B cell (primary cell): ENCODE results near the gene NKX6-1.

ENCODE experiments used
- CTCF ChIP-seq: fragments of 200-600 bp; IDR thresholded peaks from one replicate; pipeline ENCODE4 v1.8.0; 2022; ENCODE audit warnings: antibody characterized with exemption, mild to moderate bottlenecking
- EZH2 ChIP-seq: IDR thresholded peaks from 2 replicates; pipeline ENCODE4 v1.6.1; 2012; ENCODE audit warnings: borderline replicate concordance, low read depth, mild to moderate bottlenecking, moderate library complexity, low read length; ENCODE audit not compliant: insufficient read depth, poor library complexity, severe bottlenecking

GRCh38 chr4:84470204-84470785 lies 28.8 kb downstream of the NKX6-1 start:
- TF ChIP-seq EZH2 (no peak), CTCF (no peak)
